Common myeloid progenitor, CD34-positive (primary cell): Measurements from ENCODE around the gene CDH23.

ENCODE experiments used
- CTCF ChIA-PET: fragments of 350-600 bp; sonication (Branson Sonifier 250); formaldehyde crosslinking; loops from one replicate; lab custom pipeline; 2021; ENCODE audit warnings: antibody characterized with exemption; lab: Charles Lee
- POLR2A ChIA-PET: fragments of 350-600 bp; sonication (Branson Sonifier 250); formaldehyde crosslinking; loops from one replicate; lab custom pipeline; 2021; ENCODE audit warnings: antibody characterized with exemption; lab: Charles Lee
- DNase-seq, 3 donors: peaks; one replicate each; pipeline versions ENCODE4 v3.0.0 to v3.0.0-alpha.2; 2013
- H3K27ac ChIP-seq, 2 experiments: 1 replicate in 1 of 2; 2 replicates in 1 of 2; pipeline ENCODE4 v1.7.0; 2013; ENCODE audit warnings: inconsistent platforms in 2 of 2, low read length in 2 of 2, mild to moderate bottlenecking in 2 of 2, low read depth in 1 of 2, moderate library complexity in 1 of 2; ENCODE audit not compliant: severe bottlenecking in 2 of 2, insufficient read depth in 1 of 2, poor library complexity in 1 of 2
- H3K27me3 ChIP-seq, 5 experiments: replicated peaks in 2 of 5; 1 replicate in 3 of 5; 2 replicates in 2 of 5; pipeline versions ENCODE4 v1.6.1 to v1.7.0; 2013; ENCODE audit warnings: low read length in 4 of 5, mild to moderate bottlenecking in 2 of 5, moderate library complexity in 2 of 5, inconsistent platforms in 1 of 5; ENCODE audit not compliant: insufficient read depth in 5 of 5, control insufficient read depth in 4 of 5
- H3K36me3 ChIP-seq, 4 experiments: 1 replicate in 2 of 4; 2 replicates in 2 of 4; pipeline versions ENCODE4 v1.6.1 to v1.7.0; 2013; ENCODE audit warnings: low read length in 3 of 4, control low read depth in 1 of 4, mild to moderate bottlenecking in 1 of 4; ENCODE audit not compliant: control insufficient read depth in 4 of 4, insufficient read depth in 4 of 4
- H3K4me1 ChIP-seq, 4 experiments: 1 replicate in 3 of 4; 2 replicates in 1 of 4; pipeline versions ENCODE4 v1.6.1 to v1.7.1; 2013; ENCODE audit warnings: low read length in 3 of 4, mild to moderate bottlenecking in 3 of 4, control low read depth in 1 of 4, inconsistent platforms in 1 of 4, moderate library complexity in 1 of 4; ENCODE audit not compliant: control insufficient read depth in 4 of 4, insufficient read depth in 4 of 4; ENCODE audit errors: control extremely low read depth in 1 of 4
- H3K4me3 ChIP-seq, 7 experiments: 1 replicate in 4 of 7; 2 replicates in 3 of 7; pipeline versions ENCODE4 v1.5.1 to v1.7.0; 2013; ENCODE audit warnings: mild to moderate bottlenecking in 7 of 7, low read length in 6 of 7, moderate library complexity in 6 of 7, inconsistent platforms in 2 of 7, low read depth in 2 of 7, control low read depth in 1 of 7; ENCODE audit not compliant: insufficient read depth in 4 of 7, control insufficient read depth in 1 of 7; ENCODE audit errors: extremely low read depth in 1 of 7
- H3K9me3 ChIP-seq, 5 experiments: 1 replicate in 4 of 5; 2 replicates in 1 of 5; pipeline versions ENCODE4 v1.6.1 to v1.7.1; 2013; ENCODE audit warnings: low read length in 4 of 5, mild to moderate bottlenecking in 2 of 5, inconsistent platforms in 1 of 5, low read depth in 1 of 5, moderate library complexity in 1 of 5; ENCODE audit not compliant: control insufficient read depth in 4 of 5, insufficient read depth in 2 of 5; ENCODE audit errors: control extremely low read depth in 1 of 5
- WGBS: methylation state at CpG from one replicate; pipeline ENCODE4 v1.1.5; 2013; ENCODE audit not compliant: insufficient coverage; 5-methylcytosine and 5-hydroxymethylcytosine counted together

CDH23 gene

DNA sequence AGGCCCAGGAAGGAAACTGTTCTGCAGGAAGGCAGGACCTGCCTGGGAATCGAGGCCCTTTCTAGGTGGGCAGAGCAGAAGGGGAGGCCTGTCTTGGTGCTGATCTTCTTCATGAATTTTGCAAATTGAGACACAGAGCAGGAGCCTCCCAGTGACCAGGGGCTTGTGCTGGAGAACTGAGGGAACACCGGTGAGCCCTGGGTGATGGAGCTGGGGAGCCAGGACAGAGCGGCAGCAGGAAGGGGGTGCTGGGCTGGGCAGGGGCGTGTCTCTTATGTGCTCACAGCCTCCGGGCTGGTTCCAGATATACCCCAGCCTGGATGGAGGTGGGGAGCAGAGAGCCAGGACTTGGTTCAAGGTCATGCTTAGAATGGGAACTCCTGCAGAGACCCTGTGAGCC, 182.9 kb downstream of the CDH23 start:
- WGBS, result 90% methylated on average over 5 of the region's 5 CpGs
- CTCF ChIA-PET, result interaction anchor here (1.3 to 2.2 kb wide), 3 partner anchors 9 to 11 kb away, joined by 3 to 6 read pairs (median 5); no protein-coding TSS in a partner anchor

DNA sequence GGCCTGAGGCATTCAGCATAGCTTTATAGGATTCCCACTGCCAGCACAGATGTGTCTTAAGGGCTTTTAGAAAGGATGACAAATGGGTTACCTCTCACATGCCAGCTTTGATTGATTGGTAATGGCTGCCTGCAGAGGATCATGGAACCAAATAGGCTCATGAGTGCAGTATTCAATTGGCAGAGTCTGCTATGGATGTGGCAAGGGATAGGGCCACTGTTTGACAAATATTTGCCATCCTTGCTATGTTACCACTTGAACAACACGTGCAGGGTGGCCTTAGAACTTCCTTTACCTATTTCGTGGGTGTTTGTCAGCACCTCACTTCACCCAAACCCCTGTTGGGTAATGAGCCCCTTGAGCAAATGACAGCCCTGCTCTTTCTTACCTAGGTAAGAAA, 183.7 kb downstream of the CDH23 start:
- ChIA-PET CTCF (interaction anchor here (0.9 to 1.3 kb wide), 2 partner anchors 10 to 11 kb away, joined by 3 read pairs; no protein-coding TSS in a partner anchor), POLR2A (no interaction called here)
- DNase-seq, result no peak

More for the DNA sequence above, 182.9 kb downstream of the CDH23 start:
- Histone ChIP-seq H3K27ac (no peak overlapping the region), H3K27me3 (no peaks in the 10 kb centered on the region), H3K9me3 (no peaks in the 10 kb centered on the region), H3K4me1 (no peaks in the 10 kb centered on the region), H3K4me3 (no peak overlapping the region), H3K36me3 (no peaks in the 10 kb centered on the region)
- POLR2A ChIA-PET, result no interaction called here
- no peak for DNase-seq

DNA sequence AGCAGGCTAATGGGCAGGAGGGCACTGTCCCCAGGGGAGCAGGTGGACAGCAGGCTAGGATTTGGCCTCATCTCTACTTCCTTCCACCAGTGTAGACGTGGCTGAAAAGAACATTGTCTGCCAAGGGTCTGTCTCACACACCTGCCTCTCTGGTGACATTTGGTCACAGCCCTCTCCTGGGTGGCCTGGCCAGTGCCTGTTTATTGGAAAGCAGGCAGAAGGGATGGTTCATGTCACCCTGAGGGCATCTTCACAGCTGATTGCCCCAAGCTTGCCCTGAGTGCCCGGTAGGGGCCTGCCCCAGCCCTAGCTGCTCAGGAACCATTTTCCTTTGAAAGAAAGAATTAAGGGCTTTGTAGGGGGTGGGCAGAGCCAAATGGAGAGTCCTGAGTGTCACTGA, 184.2 kb downstream of the CDH23 start:
- H3K9me3 ChIP-seq, result no peaks in the 10 kb centered on the region
- ChIA-PET CTCF (interaction anchor here (0.9 to 1.3 kb wide), 2 partner anchors 11 to 12 kb away, joined by 3 read pairs; no protein-coding TSS in a partner anchor), POLR2A (no interaction called here)
- H3K27ac ChIP-seq, result no peak overlapping the region
- WGBS, result 100% methylated on average over 2 of the region's 2 CpGs
- DNase-seq, result no peak
- no peaks in the 10 kb centered on the region for H3K36me3 ChIP-seq
- H3K4me1 ChIP-seq, result no peaks in the 10 kb centered on the region
- H3K27me3 ChIP-seq, result no peaks in the 10 kb centered on the region
- H3K4me3 ChIP-seq, result no peak overlapping the region

More for the DNA sequence above, 183.7 kb downstream of the CDH23 start:
- 100% methylated on average over 2 of the region's 2 CpGs for WGBS
- H3K36me3 ChIP-seq, result no peaks in the 10 kb centered on the region
- no peaks in the 10 kb centered on the region for H3K9me3 ChIP-seq
- H3K27ac ChIP-seq, result no peak overlapping the region
- H3K27me3 ChIP-seq, result no peaks in the 10 kb centered on the region
- H3K4me1 ChIP-seq, result no peaks in the 10 kb centered on the region
- no peak overlapping the region for H3K4me3 ChIP-seq

DNA sequence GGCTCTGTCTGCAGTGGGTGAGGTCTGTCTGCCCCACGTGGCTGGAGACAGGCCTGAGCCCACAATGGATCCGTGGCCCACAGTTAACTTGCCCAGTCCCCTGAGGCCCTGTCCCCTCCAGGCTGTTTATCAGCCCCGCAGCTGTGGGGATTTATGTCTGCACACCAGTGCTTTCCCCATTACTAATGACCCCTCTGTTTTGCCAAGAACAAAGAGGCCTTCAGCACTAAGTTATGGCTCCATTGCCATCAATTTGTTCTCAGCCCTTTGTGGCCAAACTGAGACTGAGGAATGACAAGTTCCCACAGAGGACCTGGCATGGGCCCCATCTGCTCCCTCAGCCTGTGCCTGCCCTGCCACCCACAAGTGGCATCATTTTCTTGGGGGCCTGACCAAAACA, 184.7 kb downstream of the CDH23 start:
- WGBS, result 93% methylated on average over 3 of the region's 3 CpGs
- H3K4me1 ChIP-seq, result no peaks in the 10 kb centered on the region
- H3K9me3 ChIP-seq, result no peaks in the 10 kb centered on the region
- ChIA-PET CTCF (interaction anchor here (0.9 to 2.2 kb wide), 2 partner anchors 11 kb away, joined by 3 to 6 read pairs; no protein-coding TSS in a partner anchor), POLR2A (no interaction called here)
- H3K27ac ChIP-seq, result no peak overlapping the region
- no peaks in the 10 kb centered on the region for H3K36me3 ChIP-seq
- no peak for DNase-seq
- H3K27me3 ChIP-seq, result no peaks in the 10 kb centered on the region
- no peak overlapping the region for H3K4me3 ChIP-seq

DNA sequence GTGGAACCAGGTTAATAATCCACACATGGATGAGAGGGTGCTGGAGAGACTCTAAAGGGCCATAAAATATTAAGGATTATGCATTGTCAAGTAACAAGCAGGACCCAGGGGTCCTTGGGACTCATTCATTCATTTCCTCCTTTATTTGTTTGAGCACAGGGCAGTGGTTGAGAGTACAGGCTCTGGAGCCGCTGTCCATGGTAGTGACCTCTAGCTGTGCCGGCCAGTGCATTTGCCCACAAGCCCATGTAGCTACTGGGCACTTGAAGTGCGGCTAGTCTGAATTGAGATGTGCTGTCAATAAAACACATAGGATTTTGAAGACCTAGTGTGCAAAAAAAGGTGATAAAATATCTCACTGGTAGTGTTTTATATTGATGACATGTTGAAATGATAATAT, 185.3 kb downstream of the CDH23 start:
- no peak overlapping the region for H3K27ac ChIP-seq
- H3K36me3 ChIP-seq, result no peaks in the 10 kb centered on the region
- H3K4me3 ChIP-seq, result no peak overlapping the region
- no peak for DNase-seq
- ChIA-PET POLR2A (no interaction called here), CTCF (interaction anchor here (0.9 to 2.2 kb wide), 2 partner anchors 11 to 16 kb away, joined by 3 to 6 read pairs; no protein-coding TSS in a partner anchor)
- no peaks in the 10 kb centered on the region for H3K9me3 ChIP-seq
- no peaks in the 10 kb centered on the region for H3K27me3 ChIP-seq
- no peaks in the 10 kb centered on the region for H3K4me1 ChIP-seq
- 80% methylated on average over 3 of the region's 3 CpGs for WGBS

DNA sequence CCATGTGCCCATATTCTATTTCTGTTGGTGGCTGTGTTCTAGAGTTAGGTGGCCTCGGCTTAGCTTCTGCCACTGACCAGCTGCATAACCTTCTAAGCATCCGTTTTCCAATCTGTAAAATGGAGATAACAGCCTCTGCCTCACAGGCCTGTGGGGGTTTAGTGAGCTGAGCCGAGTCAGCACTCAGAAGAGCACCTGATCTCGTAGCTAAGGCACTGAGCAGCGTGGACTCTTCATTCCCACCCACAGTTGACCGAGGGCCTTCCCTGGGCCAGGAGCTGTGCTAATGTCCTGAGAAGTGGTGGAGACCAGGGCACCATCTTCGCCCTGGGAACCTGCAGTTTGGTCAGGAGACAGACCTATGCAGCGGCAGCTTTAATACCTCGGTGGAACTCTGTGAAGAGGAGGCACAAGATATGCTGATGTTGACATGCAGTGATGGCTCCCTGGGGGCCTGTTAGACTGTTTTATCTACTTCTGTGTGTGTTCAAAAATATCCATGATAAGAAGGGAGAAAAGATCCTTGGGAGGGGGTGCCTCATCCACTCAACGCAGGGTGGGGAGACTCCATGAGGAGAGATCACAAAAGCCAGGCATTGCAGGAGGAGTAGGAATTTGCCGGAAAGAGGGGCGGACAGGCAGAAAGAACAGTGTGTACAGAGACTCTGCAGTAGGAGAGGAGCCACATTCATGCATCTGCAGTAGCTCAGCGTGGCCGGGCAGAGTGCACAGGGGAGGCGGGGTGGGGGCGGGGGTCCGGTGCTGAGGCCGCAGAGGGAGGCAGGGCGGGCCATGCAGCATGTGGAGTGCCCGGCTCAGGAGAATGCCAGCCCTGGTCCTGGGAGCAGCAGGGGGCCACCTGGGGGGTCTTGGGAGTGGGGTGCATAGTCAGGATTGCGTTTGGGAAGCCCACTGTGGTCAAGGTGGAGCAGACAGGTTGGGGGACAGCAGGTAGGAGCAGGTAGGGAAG, 186.1 kb downstream of the CDH23 start:
- Histone ChIP-seq H3K27ac (no peak overlapping the region), H3K27me3 (no peaks in the 10 kb centered on the region), H3K4me3 (no peak overlapping the region), H3K4me1 (no peaks in the 10 kb centered on the region), H3K36me3 (no peaks in the 10 kb centered on the region), H3K9me3 (no peaks in the 10 kb centered on the region)
- POLR2A ChIA-PET, result interaction anchor here (0.6 kb wide), 1 partner anchor 154 kb away, joined by 3 read pairs; no protein-coding TSS in a partner anchor
- CTCF ChIA-PET, result interaction anchor here (0.9 to 2.2 kb wide), 3 partner anchors 10 to 17 kb away, joined by 3 to 6 read pairs (median 4); no protein-coding TSS in a partner anchor
- no peak for DNase-seq
- 94% methylated on average over 21 of the region's 21 CpGs for WGBS

DNA sequence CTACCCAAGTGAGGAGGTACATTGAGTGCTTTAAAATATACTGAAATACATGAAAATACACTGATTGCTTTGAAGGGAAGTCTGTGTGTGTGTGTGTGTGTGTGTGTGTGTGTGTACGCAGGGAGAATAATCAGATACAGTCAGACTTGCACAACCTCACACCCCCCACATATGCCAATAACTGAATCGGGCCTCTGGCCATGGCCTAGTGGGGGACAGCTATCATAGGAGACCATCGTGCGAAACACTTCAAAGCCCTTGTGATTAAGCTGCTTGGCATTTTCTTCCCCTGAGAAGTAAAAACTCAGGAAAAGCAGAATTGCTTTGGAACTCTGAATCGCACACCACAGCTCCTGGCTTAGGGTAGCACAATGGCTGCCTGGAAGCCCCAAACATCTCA, 187.7 kb downstream of the CDH23 start:
- H3K27me3 ChIP-seq, result no peaks in the 10 kb centered on the region
- DNase-seq, result no peak
- H3K4me3 ChIP-seq, result no peak overlapping the region
- H3K36me3 ChIP-seq, result no peaks in the 10 kb centered on the region
- no peaks in the 10 kb centered on the region for H3K4me1 ChIP-seq
- no peaks in the 10 kb centered on the region for H3K9me3 ChIP-seq
- 100% methylated on average over 2 of the region's 5 CpGs for WGBS
- H3K27ac ChIP-seq, result no peak overlapping the region
- CTCF ChIA-PET, result interaction anchor here (1.5 kb wide), 1 partner anchor 268 kb away, joined by 3 read pairs; no protein-coding TSS in a partner anchor
- POLR2A ChIA-PET, result no interaction called here
